ENCODE data around the gene RNH1.

GRCh38 chr11:445765-446588 is 61.1 kb downstream of the RNH1 start:
- TF ChIP-seq SP1 (IDR thresholded peaks at IDR 0.05; ENCODE audit: low read depth, low read length) (no peak), EP300 (IDR thresholded peaks at IDR 0.05; ENCODE audit: borderline replicate concordance in 1 of 2, low read depth in 2 of 2, low read length in 2 of 2) (no peak), CHD1 (IDR thresholded peaks at IDR 0.05; ENCODE audit: low read depth, low read length) (no peak), CTCF (IDR thresholded peaks at IDR 0.05; ENCODE audit: control extremely low read depth in 1 of 3, insufficient read depth in 1 of 3, low read depth in 1 of 3, low read length in 3 of 3) (no peak), POLR2A (IDR thresholded peaks at IDR 0.05; ENCODE audit: control extremely low read depth in 1 of 2, low read depth in 2 of 2, low read length in 2 of 2) (no peak), RFX5 (IDR thresholded peaks at IDR 0.05; ENCODE audit: borderline replicate concordance, low read depth, low read length) (no peak), KDM5A (IDR thresholded peaks at IDR 0.05; ENCODE audit: low read length) (no peak), POLR2AphosphoS5 (IDR thresholded peaks at IDR 0.05; ENCODE audit: low read depth, low read length) (no peak), YY1 (IDR thresholded peaks at IDR 0.05; ENCODE audit: low read depth, low read length) (no peak), JUND (IDR thresholded peaks at IDR 0.05; ENCODE audit: low read length) (no peak), TAF1 (IDR thresholded peaks at IDR 0.05; ENCODE audit: low read depth, low read length) (no peak), HDAC2 (IDR thresholded peaks at IDR 0.05; ENCODE audit: borderline replicate concordance in 1 of 2, low read depth in 2 of 2, low read length in 2 of 2) (no peak)

Measured in H1 (cell line).